ES-I3 (cell line): ENCODE measurements around the gene HSH2D.

Experiments
- H3K36me3 ChIP-seq: 2 replicates; pipeline ENCODE4 v1.6.1; 2013; ENCODE audit warnings: mild to moderate bottlenecking, low read length, control low read depth, moderate library complexity; ENCODE audit not compliant: insufficient read depth
- H3K4me1 ChIP-seq: 2 replicates; pipeline ENCODE4 v1.6.1; 2013; ENCODE audit warnings: mild to moderate bottlenecking, control low read depth, low read length; ENCODE audit not compliant: insufficient read depth
- H3K9ac ChIP-seq: 2 replicates; pipeline ENCODE4 v1.6.1; 2013; ENCODE audit warnings: low read depth, mild to moderate bottlenecking, low read length, moderate library complexity
- H3K9me3 ChIP-seq: 2 replicates; pipeline ENCODE4 v1.6.1; 2013; ENCODE audit warnings: mild to moderate bottlenecking, low read length, moderate library complexity; ENCODE audit not compliant: control insufficient read depth, insufficient read depth

HSH2D gene

DNA sequence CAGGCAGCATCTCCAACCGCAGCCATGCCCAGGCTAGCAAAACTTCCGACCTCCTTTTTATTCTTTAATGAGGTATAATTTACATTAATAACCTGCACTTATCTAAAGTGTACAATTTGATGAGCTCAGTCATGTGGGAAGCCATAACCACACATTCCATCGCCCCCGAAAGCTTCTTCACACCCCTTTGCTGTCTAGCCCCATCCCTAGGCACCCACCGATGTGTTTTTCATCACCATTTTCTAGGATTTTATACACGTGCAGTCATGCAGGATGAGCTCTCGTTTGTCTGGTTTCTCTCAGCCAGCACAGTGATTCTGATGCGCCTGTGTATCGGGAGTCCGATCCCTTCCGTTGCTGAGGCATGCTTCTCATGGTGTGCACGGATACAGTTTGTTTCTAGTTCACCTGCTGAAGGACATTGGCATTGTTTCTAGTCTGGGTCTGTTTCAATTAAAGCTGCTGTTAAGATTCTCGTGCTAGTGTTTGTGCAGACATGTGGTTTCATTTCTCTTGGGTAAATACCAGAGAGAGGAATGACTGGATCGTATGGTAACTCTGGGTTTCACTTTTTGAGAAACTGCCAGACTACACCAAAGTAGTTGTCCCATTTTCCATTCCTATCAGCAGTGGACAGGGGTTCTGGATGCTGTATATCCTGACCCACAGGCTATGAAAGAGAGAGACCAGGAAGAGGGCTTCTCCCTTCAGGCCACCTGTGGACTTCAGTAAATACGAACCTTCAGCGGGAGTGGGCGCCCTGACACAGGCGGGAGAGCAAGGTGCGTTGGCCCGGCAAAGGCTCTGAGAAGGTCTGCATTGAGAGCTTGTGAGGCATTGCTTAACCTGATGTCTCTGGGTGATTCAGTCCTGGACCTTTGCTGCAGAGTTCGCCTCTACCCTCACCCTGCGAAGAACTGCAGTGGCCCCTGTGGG, 59.1 kb downstream of the HSH2D start:
- H3K36me3 ChIP-seq = peaks cover 4% of the 10 kb centered on the region; the same call in 1 of the 2 replicates
- no peak overlapping the region for H3K9ac ChIP-seq
- no peaks in the 10 kb centered on the region for H3K9me3 ChIP-seq
- no peaks in the 10 kb centered on the region for H3K4me1 ChIP-seq

DNA sequence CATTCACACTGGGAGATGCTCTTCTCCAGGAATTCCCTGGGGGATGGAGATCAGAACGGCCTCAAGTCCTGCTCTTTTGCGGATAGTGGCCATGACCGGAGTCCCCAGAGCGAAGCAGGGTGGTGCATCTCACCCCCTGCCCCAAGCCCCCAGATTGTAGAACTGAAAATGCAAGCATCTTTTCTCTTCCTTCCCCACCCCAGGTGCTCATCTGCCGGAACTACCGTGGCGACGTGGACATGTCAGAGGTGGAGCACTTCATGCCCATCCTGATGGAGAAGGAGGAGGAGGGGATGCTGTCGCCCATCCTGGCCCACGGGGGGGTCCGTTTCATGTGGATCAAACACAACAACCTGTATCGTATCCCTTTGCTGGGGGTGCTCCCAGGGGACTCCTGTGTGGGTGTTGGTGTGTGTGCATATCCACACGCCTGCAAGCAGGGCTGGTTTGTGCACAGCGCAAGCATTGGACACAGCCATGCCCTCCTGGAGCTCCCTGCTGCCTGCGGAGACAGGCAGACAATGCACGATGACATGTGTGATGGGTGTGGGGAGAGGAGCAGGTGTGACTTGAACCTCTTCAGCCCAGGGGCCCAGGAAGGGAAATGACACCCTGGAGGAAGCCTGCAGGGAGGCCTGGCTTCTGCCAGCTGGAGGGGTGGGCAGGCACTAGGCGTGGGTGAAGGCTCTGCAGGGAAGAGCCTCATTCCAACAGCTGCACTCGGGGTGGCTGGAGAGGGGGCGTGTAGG, 59.9 kb downstream of the HSH2D start:
- Histone ChIP-seq H3K4me1 (no peaks in the 10 kb centered on the region), H3K9ac (no peak overlapping the region), H3K9me3 (no peaks in the 10 kb centered on the region), H3K36me3 (peaks cover 8% of the 10 kb centered on the region; the same call in 1 of the 2 replicates)

DNA sequence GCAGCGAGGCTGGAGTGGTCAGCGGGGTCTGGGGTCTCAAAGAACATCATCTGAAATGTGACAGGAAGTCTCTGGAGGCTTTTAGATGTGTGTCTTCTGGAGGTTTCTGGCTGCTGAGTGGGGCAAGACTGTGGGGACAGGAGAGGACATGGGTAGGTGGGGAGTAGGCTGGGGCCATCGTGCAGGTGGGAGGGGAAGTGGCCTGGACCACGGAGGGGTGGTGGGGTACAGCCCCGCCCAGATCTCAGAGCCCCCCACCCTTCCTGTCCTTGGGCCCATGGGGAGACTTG, 60.5 kb downstream of the HSH2D start:
- Histone ChIP-seq H3K36me3 (peaks cover 8% of the 10 kb centered on the region; the same call in 1 of the 2 replicates), H3K4me1 (no peaks in the 10 kb centered on the region), H3K9ac (no peak overlapping the region), H3K9me3 (no peaks in the 10 kb centered on the region)

DNA sequence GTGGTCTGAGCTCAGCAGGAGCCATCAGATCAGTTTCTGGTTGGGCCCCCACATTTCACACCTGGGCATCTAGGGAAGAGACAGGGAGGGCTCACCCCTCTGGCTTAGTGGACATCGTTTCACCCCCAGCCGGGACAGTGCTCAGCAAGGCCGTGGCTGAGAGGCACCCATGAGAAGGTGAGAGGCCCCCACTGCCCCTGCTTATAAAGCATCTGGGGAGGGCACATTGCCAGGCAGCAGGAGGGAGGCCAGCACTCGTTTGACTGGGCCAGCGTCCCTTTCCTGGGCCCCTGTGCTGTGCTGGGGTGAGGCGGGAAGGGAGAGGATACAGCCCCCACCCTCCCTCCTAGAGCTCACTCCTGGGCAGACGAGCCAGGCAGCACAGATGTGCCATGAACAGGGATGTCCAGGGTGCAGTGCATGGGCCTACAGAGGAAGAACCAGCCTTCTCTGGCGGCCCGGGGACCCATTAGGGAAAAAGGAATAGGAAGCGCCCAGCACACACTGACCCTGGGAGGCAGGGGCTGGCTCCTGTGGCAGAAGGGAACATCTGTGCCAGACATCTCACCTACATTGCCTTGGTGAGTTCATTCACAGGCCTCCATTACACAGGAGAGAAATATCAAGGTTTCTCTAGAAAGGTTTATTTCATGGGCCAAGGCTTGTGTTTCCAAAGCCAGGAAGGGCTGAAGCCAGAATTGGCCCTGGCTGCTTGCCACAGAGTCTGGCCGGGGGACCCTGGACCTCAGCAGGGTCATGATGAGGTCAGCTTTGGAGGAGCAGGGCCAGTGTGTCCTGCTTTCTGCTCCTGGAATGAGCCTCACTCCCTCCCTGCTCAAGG, 61.9 kb downstream of the HSH2D start:
- peaks cover 8% of the 10 kb centered on the region; the same call in 1 of the 2 replicates for H3K36me3 ChIP-seq
- no peak overlapping the region for H3K9ac ChIP-seq

DNA sequence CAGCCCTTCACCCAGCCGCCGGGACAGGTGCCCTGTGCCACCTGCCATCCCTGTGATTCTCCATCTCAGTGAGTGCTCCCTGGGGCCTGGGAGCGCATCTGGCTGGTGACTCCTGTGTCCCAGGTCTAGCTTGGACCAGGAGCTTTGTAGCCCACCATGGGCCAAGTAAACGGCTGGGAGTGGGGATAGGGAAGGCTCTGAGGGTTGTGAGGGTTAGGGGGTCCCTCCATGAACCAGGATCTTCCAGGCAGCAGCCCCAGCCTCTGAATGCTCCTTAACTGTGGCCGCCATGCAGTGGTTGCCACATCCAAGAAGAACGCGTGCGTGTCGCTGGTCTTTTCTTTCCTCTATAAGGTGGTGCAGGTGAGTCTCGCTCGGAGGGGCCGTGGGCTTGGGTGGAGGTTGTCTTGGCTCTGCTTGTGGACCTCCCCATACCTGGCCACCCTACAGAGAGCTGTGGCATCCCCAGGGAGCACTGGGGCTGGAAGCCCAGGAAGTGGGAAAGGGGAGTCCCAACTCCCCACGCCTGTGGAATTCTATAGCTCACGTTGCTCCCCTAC, 62.6 kb downstream of the HSH2D start:
- Histone ChIP-seq H3K9ac (no peak overlapping the region), H3K36me3 (peaks cover 8% of the 10 kb centered on the region; the same call in 1 of the 2 replicates), H3K9me3 (no peaks in the 10 kb centered on the region), H3K4me1 (no peaks in the 10 kb centered on the region)

More for the DNA sequence above, 61.9 kb downstream of the HSH2D start:
- Histone ChIP-seq H3K9me3 (no peaks in the 10 kb centered on the region), H3K4me1 (no peaks in the 10 kb centered on the region)

DNA sequence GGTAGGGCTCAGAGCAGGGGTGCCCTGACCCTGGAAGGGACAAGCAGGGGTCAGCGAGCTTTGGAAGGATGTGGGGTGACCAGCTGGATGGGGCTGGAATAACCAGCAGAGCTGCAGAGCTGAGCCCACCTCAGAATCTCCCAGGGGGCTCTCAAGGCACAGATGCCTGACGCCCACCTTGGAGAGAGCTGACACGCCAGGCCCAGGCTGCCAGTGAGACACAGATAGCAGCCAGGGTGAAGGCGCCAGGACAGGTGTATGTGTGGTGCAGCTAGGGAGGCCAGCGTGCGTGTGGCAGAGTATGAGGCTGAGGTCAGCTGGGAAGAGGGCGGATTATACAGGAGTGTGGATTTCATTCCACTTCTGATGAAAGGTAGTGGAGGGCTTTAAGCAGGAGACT, 63.2 kb downstream of the HSH2D start:
- Histone ChIP-seq H3K4me1 (no peaks in the 10 kb centered on the region), H3K36me3 (peaks cover 8% of the 10 kb centered on the region; the same call in 1 of the 2 replicates), H3K9me3 (no peaks in the 10 kb centered on the region), H3K9ac (no peak overlapping the region)

DNA sequence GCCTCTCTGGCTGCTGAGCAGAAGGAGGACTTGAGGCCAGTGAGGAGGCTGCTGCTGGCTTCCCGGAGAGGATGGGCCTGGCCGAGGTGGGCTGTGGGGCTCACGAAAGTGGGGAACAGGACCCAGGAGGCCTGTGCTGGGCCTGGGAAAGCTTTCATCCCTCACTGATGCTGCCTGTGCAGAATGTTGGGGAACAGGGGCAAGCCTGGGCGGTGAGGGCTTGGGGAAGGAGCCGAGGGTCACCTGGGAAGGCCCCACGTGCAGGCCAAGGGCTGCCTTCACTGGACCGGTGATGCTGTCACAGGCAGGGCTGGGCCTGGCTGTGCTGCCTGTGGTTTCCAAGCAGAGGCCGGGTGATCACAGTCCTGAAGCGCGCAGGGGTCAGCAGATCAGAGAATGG, 63.6 kb downstream of the HSH2D start:
- Histone ChIP-seq H3K9me3 (no peaks in the 10 kb centered on the region), H3K9ac (no peak overlapping the region), H3K36me3 (peaks cover 8% of the 10 kb centered on the region; the same call in 1 of the 2 replicates), H3K4me1 (no peaks in the 10 kb centered on the region)

DNA sequence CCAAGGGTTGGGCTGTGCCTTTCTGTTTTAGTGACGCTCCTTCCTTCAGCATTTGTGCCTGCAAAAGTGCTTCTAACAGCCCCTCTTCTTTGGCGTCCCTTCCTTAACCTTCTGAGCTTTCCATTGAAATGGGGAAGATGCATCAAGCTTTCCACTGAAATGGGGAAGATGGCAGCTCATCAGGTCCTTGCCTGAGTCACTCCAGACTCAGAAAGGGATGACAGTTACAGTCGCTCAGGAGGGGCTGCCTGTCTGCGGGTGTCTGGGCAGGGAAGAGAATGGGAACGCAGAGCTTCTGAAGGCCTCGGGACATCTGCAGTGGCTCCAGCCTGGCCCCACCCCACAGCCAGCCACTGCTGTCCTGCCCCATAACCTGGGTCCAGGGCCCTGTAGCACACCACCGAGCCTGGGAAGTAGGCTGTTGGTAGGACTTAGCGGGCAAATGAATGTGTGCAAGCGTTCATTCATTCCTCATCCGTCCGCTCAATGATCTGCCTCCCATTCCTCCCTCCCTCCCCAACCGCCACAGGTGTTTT, 64.1 kb downstream of the HSH2D start:
- Histone ChIP-seq H3K9me3 (no peaks in the 10 kb centered on the region), H3K4me1 (no peaks in the 10 kb centered on the region), H3K9ac (no peak overlapping the region), H3K36me3 (peaks cover 8% of the 10 kb centered on the region; the same call in 1 of the 2 replicates)
